Suprapubic skin (tissue), 4 donors: ENCODE measurements around the gene SLC39A7. TPM values are rescaled to one million over a fixed set of nuclear protein-coding genes. Genes with fewer than 3 reads are reported as not detected.

ENCODE experiments used
- DNase-seq, 2 donors: peaks; one replicate each; pipeline ENCODE4 v3.0.0-alpha.2; 2019; ENCODE audit warnings: low spot score in 2 of 2
- H3K27ac ChIP-seq: fragments of 200-600 bp; sonication (generic); one replicate; pipeline ENCODE4 v1.5.1; 2019
- H3K27me3 ChIP-seq: fragments of 200-600 bp; sonication (generic); one replicate; pipeline ENCODE4 v1.5.1; 2019
- H3K36me3 ChIP-seq: fragments of 200-600 bp; sonication (generic); one replicate; pipeline ENCODE4 v1.5.1; 2019
- H3K4me1 ChIP-seq: fragments of 200-600 bp; sonication (generic); one replicate; pipeline ENCODE4 v1.5.1; 2019
- H3K4me3 ChIP-seq: fragments of 200-600 bp; sonication (generic); one replicate; pipeline ENCODE4 v1.5.1; 2019; ENCODE audit warnings: mild to moderate bottlenecking
- H3K9me3 ChIP-seq: fragments of 200-600 bp; sonication (generic); one replicate; pipeline ENCODE4 v1.5.1; 2019
- EP300 ChIP-seq: sonication (generic); formaldehyde crosslinking; IDR thresholded peaks from one replicate; pipeline ENCODE4 v1.6.1; 2017; ENCODE audit warnings: antibody characterized with exemption
- POLR2A ChIP-seq, 2 donors: fragments of 450-650 bp; IDR thresholded peaks; one replicate each; pipeline ENCODE4 v1.6.1; 2017; ENCODE audit warnings: antibody characterized with exemption in 2 of 2, mild to moderate bottlenecking in 2 of 2, moderate library complexity in 2 of 2
- POLR2AphosphoS5 ChIP-seq, 3 donors: sonication (generic); formaldehyde crosslinking; IDR thresholded peaks; one replicate each; pipeline ENCODE4 v1.6.1; 2017; ENCODE audit warnings: antibody characterized with exemption in 3 of 3
- WGBS: methylation state at CpG from one replicate; pipeline ENCODE4 v1.1.5; 2018; 5-methylcytosine and 5-hydroxymethylcytosine counted together
- total RNA-seq, 4 donors: library from RNA; depleted of rRNA; stranded (reverse); fragments of >200 nt; gene quantifications; one replicate each; pipeline ENCODE4 v1.1.0, GENCODE V29; 2016
- TF ChIP-seq, protein P1 (sequence below), 2 donors: fragments of 200-600 bp in 1 of 2; fragments of 450-650 bp in 1 of 2; sonication (generic) in 1 of 2; IDR thresholded peaks; one replicate each; pipeline ENCODE4 v1.5.1; 2016 to 2019; ENCODE audit warnings: antibody characterized with exemption in 2 of 2, mild to moderate bottlenecking in 1 of 2, moderate library complexity in 1 of 2

Gene SLC39A7
- total RNA-seq, 4 donors from 2014 or later, result 29.3 to 46.3 (median 41.9) TPM

DNA sequence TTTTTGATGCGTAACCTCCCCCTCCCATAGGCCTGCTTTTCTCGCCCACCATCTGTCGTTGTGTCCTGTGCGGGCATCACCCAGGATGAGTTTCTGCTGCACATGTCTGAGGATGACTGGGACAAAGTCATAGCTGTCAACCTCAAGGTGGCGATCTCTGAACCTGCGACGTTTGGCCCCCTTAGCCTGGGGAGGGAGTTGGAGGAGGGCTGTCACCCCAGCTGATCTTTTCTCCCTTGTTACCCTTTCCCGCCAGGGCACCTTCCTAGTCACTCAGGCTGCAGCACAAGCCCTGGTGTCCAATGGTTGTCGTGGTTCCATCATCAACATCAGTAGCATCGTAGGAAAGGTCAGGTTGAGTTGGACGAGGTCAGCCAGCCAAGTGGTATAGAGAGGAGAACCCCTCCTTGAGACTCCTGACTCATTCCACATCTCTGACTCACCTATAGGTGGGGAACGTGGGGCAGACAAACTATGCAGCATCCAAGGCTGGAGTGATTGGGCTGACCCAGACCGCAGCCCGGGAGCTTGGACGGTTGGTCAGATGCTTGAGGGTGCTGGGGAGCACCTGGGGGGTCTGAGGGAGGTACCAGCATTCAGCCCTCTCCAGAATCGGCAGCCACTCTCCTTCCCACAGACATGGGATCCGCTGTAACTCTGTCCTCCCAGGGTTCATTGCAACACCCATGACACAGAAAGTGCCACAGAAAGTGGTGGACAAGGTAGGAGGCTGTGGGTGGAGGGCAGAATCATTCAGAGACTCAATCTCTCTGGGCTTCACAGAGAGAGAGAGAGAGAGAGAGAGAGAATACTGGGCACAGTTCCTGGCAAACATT lies 4.7 kb downstream of the SLC39A7 start:
- H3K9me3 ChIP-seq, result no peaks in the 10 kb centered on the region
- TF ChIP-seq POLR2AphosphoS5 (IDR thresholded peaks at IDR 0.05) (no peak), POLR2A (IDR thresholded peaks at IDR 0.05) (no peak), EP300 (no peak)
- TF ChIP-seq, protein P1, sequence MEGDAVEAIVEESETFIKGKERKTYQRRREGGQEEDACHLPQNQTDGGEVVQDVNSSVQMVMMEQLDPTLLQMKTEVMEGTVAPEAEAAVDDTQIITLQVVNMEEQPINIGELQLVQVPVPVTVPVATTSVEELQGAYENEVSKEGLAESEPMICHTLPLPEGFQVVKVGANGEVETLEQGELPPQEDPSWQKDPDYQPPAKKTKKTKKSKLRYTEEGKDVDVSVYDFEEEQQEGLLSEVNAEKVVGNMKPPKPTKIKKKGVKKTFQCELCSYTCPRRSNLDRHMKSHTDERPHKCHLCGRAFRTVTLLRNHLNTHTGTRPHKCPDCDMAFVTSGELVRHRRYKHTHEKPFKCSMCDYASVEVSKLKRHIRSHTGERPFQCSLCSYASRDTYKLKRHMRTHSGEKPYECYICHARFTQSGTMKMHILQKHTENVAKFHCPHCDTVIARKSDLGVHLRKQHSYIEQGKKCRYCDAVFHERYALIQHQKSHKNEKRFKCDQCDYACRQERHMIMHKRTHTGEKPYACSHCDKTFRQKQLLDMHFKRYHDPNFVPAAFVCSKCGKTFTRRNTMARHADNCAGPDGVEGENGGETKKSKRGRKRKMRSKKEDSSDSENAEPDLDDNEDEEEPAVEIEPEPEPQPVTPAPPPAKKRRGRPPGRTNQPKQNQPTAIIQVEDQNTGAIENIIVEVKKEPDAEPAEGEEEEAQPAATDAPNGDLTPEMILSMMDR (IDR thresholded peaks at IDR 0.05), result no peak
- H3K27me3 ChIP-seq, result no peaks in the 10 kb centered on the region
- peaks cover 55% of the 10 kb centered on the region for H3K4me1 ChIP-seq
- no peak overlapping the region for H3K27ac ChIP-seq
- DNase-seq, result peak in 1 of 2 donors; percentile 64
- peak overlapping the region; percentile 81 for H3K4me3 ChIP-seq
- peaks cover 22% of the 10 kb centered on the region for H3K36me3 ChIP-seq
- WGBS, result 45% methylated on average over 16 of the region's 17 CpGs

DNA sequence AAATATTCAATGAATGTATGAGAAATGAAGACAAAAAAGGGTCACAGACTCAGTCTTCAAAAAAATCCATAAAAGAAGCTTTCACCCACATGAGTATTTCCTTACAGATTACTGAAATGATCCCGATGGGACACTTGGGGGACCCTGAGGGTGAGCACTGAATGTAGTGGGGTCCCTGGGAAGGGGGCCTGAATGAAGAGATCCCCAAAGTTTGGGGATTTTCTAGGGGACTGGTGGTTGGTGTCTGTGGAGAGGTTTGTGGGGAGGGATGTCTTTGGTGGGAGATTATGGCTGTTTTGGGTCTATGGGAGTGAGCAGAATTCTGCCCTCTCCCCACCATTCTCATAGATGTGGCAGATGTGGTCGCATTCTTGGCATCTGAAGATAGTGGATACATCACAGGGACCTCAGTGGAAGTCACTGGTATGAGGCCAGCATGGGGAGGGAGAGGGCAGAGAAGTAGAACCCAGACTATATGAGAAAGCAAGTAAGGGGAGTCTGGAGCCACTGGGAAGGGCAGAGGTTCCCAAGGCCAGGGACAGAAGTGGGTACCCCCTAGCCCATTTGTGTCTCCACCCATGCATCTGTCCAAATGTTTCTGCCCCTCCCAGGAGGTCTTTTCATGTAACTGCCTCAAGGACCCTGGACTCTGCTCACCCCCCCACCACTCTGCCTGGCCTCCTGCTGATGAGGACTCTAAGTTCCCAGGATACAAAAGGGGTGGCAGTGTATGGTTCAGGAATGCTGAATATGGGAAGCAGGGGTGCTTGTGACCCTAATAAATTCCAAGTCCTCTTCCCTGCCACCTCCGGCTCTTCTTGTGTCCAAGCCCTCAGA lies 5.6 kb downstream of the SLC39A7 start:
- H3K27ac ChIP-seq, result no peak overlapping the region

DNA sequence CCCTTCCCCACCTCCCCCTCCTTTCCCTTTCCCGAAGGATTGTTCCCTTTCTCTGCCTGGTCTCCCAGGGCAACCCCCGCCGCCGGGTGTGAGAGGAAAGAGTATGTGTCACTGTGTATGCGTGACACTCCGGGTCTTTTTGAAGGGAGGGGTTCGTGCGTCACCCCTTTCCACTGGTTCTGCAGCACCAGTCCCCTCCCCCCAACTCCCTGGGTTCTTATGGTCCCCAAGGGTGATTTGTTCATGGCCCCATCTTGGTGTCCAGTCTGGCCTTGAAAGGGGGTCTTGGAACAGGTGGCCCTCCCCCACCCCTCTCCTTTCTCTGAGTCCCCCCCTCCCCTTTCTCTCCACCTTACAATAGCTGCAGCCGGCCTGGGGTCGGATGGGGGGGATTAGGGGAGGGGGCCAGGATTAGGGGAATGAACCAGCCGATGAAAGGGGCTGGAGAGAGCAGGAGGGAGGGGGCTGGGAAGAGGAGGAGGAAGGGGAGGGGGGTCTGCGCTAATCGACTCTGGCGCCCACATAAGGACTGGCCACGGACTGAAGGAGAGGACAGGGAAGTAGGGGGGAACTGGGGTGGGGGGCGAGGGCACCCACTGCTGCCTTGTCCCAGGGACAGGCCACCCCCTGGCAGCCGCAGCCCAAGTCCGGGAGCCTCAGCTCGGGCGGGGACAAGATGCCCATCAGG lies 6.3 kb downstream of the SLC39A7 start:
- peaks cover 45% of the 10 kb centered on the region for H3K4me1 ChIP-seq
- peak overlapping the region; percentile 86 for H3K4me3 ChIP-seq
- no peaks in the 10 kb centered on the region for H3K9me3 ChIP-seq
- H3K36me3 ChIP-seq, result peaks cover 21% of the 10 kb centered on the region
- no peaks in the 10 kb centered on the region for H3K27me3 ChIP-seq
- peak in 1 of 2 donors; percentile 68 for DNase-seq
- 16% methylated on average over 20 of the region's 20 CpGs for WGBS
- TF ChIP-seq EP300 (no peak), POLR2AphosphoS5 (IDR thresholded peaks at IDR 0.05) (no peak), POLR2A (IDR thresholded peaks at IDR 0.05) (no peak)
- TF ChIP-seq, protein P1 (IDR thresholded peaks at IDR 0.05), result no peak
- no peak overlapping the region for H3K27ac ChIP-seq

More for the DNA sequence above, 5.6 kb downstream of the SLC39A7 start:
- Histone ChIP-seq H3K9me3 (no peaks in the 10 kb centered on the region), H3K4me1 (peaks cover 52% of the 10 kb centered on the region), H3K27me3 (no peaks in the 10 kb centered on the region), H3K36me3 (peaks cover 22% of the 10 kb centered on the region), H3K4me3 (no peak overlapping the region)
- TF ChIP-seq POLR2AphosphoS5 (IDR thresholded peaks at IDR 0.05), result no peak
- TF ChIP-seq, protein P1 (IDR thresholded peaks at IDR 0.05), result no peak
- TF ChIP-seq EP300, result no peak
- no peak for TF ChIP-seq POLR2A (IDR thresholded peaks at IDR 0.05)
- DNase-seq, result peak in 1 of 2 donors; percentile 50
- WGBS, result 71% methylated on average over 3 of the region's 3 CpGs

DNA sequence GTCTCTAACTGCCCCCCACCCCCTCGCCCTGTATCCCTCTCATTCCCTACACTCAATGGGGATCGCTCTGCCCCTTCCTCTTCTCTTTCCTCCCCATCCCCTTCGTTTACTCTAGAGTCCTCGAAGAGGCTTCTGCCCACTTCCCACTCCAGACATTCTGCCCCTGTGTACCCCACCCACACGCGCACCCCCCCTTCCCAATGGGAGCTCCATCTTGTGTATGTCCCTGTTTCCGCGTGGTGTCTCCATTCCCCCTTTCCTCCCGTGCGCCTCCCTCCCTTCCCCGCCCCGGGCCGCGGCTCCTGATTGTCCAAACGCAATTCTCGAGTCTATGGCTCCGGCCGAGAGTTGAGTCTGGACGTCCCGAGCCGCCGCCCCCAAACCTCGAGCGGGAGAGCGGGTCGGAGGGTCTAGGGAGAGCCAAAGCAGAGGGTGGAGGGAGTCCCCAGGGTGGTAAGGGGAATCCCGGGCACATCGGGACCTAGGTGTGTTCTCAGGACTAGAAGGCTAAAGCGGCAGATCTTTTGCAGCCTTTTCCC lies 7.0 kb downstream of the SLC39A7 start:
- no peak for TF ChIP-seq EP300
- no peak for TF ChIP-seq POLR2A (IDR thresholded peaks at IDR 0.05)
- H3K9me3 ChIP-seq, result no peaks in the 10 kb centered on the region
- peak overlapping the region; percentile 88 for H3K27ac ChIP-seq
- WGBS, result 1% methylated on average over 23 of the region's 29 CpGs
- DNase-seq, result peak in 1 of 2 donors; percentile 87
- H3K27me3 ChIP-seq, result no peaks in the 10 kb centered on the region
- H3K4me3 ChIP-seq, result peak overlapping the region; percentile 86
- H3K4me1 ChIP-seq, result peaks cover 44% of the 10 kb centered on the region
- H3K36me3 ChIP-seq, result peaks cover 15% of the 10 kb centered on the region
